Neural progenitor cell (in vitro differentiated cells): ENCODE data around the gene CACNA1E. TPM values are rescaled to one million over a fixed set of nuclear protein-coding genes. Genes with fewer than 3 reads are reported as not detected.

ENCODE experiments used
- DNase-seq: peaks from one replicate; pipeline ENCODE4 v3.0.0-alpha.2; 2016; ENCODE audit warnings: low spot score
- H2AFZ ChIP-seq: fragments of 200-600 bp; sonication (generic); replicated peaks from 2 replicates; pipeline ENCODE4 v1.6.1; 2016; ENCODE audit warnings: antibody characterized with exemption
- H3F3A ChIP-seq: fragments of 200-600 bp; sonication (generic); 2 replicates; pipeline ENCODE4 v1.6.1; 2016; ENCODE audit warnings: antibody characterized with exemption, low read depth
- H3K27ac ChIP-seq: fragments of 200-600 bp; sonication (generic); 2 replicates; pipeline ENCODE4 v1.5.1; 2016; ENCODE audit warnings: mild to moderate bottlenecking
- H3K27me3 ChIP-seq: fragments of 200-600 bp; sonication (generic); 2 replicates; pipeline ENCODE4 v1.6.1; 2016; ENCODE audit warnings: mild to moderate bottlenecking, moderate library complexity
- H3K36me3 ChIP-seq: fragments of 200-600 bp; sonication (generic); 2 replicates; pipeline ENCODE4 v1.5.1; 2016
- H3K4me1 ChIP-seq: fragments of 200-600 bp; sonication (generic); 2 replicates; pipeline ENCODE4 v1.6.1; 2016; ENCODE audit warnings: mixed run types
- H3K4me2 ChIP-seq: fragments of 200-600 bp; sonication (generic); 2 replicates; pipeline ENCODE4 v1.6.1; 2016
- H3K4me3 ChIP-seq: fragments of 200-600 bp; sonication (generic); 2 replicates; pipeline ENCODE4 v1.5.1; 2016
- H3K79me2 ChIP-seq: fragments of 200-600 bp; sonication (generic); 2 replicates; pipeline ENCODE4 v1.6.1; 2016; ENCODE audit warnings: low read depth
- H3K9ac ChIP-seq: fragments of 200-600 bp; sonication (generic); 2 replicates; pipeline ENCODE4 v1.6.1; 2016
- H3K9me3 ChIP-seq: fragments of 200-600 bp; sonication (generic); 2 replicates; pipeline ENCODE4 v1.5.1; 2016; ENCODE audit warnings: low read depth
- H4K20me1 ChIP-seq: fragments of 200-600 bp; sonication (generic); 2 replicates; pipeline ENCODE4 v1.6.1; 2016; ENCODE audit warnings: low read depth
- H3K27ac Mint-ChIP-seq: 3 replicates; pipeline ENCODE4 v1.8.0; 2021; ENCODE audit warnings: mixed read lengths
- H3K27me3 Mint-ChIP-seq: 2 replicates; pipeline ENCODE4 v1.8.0; 2022; ENCODE audit warnings: low read depth, mild to moderate bottlenecking, inconsistent platforms, moderate library complexity, mixed read lengths; ENCODE audit not compliant: insufficient read depth
- H3K36me3 Mint-ChIP-seq: 3 replicates; pipeline ENCODE4 v1.8.0; 2021; ENCODE audit warnings: mixed read lengths
- H3K4me1 Mint-ChIP-seq: 3 replicates; pipeline ENCODE4 v1.8.0; 2021; ENCODE audit warnings: mixed read lengths
- H3K4me3 Mint-ChIP-seq: 3 replicates; pipeline ENCODE4 v1.8.0; 2021; ENCODE audit warnings: mild to moderate bottlenecking, moderate library complexity, mixed read lengths
- H3K9me3 Mint-ChIP-seq: 3 replicates; pipeline ENCODE4 v1.8.0; 2020; ENCODE audit warnings: mixed read lengths
- CTCF ChIP-seq: fragments of 200-600 bp; sonication (generic); IDR thresholded peaks from 2 replicates; pipeline ENCODE4 v1.5.1; 2017; ENCODE audit warnings: antibody characterized with exemption, mild to moderate bottlenecking
- EZH2 ChIP-seq: fragments of 200-600 bp; sonication (generic); IDR thresholded peaks from 2 replicates; pipeline ENCODE4 v1.6.1; 2017; ENCODE audit warnings: antibody characterized with exemption, mild to moderate bottlenecking, moderate library complexity
- EZH2phosphoT487 ChIP-seq: fragments of 200-600 bp; sonication (generic); IDR thresholded peaks from 2 replicates; pipeline ENCODE4 v1.6.1; 2017; ENCODE audit warnings: antibody characterized with exemption
- total RNA-seq: library from RNA; depleted of rRNA; stranded (reverse); fragments of >200 nt; gene quantifications from 2 replicates; pipeline ENCODE4 v1.2.3, GENCODE V29; 2015; ENCODE audit warnings: low replicate concordance

The CACNA1E gene
- total RNA-seq, 1 donor from 2014 or later = 2.1 TPM

GRCh38 chr1:181809991-181810545 is 326.8 kb downstream of the CACNA1E start:
- no peaks in the 10 kb centered on the region for H3K36me3 Mint-ChIP-seq
- Histone ChIP-seq H3K27ac (no peak overlapping the region), H2AFZ (no peak overlapping the region), H4K20me1 (no peaks in the 10 kb centered on the region), H3K4me3 (no peak overlapping the region), H3K4me2 (no peak overlapping the region), H3K9ac (no peak overlapping the region), H3K79me2 (no peaks in the 10 kb centered on the region), H3K4me1 (peaks cover 8% of the 10 kb centered on the region), H3K9me3 (no peaks in the 10 kb centered on the region), H3F3A (no peaks in the 10 kb centered on the region), H3K27me3 (peaks cover 3% of the 10 kb centered on the region), H3K36me3 (no peaks in the 10 kb centered on the region)
- no peak overlapping the region for H3K4me3 Mint-ChIP-seq
- H3K9me3 Mint-ChIP-seq = no peaks in the 10 kb centered on the region
- no peak overlapping the region for H3K27ac Mint-ChIP-seq
- peaks cover 6% of the 10 kb centered on the region for H3K27me3 Mint-ChIP-seq
- peaks cover 20% of the 10 kb centered on the region for H3K4me1 Mint-ChIP-seq
- TF ChIP-seq EZH2 (no peak), CTCF (no peak), EZH2phosphoT487 (no peak)
- no peak for DNase-seq

DNA sequence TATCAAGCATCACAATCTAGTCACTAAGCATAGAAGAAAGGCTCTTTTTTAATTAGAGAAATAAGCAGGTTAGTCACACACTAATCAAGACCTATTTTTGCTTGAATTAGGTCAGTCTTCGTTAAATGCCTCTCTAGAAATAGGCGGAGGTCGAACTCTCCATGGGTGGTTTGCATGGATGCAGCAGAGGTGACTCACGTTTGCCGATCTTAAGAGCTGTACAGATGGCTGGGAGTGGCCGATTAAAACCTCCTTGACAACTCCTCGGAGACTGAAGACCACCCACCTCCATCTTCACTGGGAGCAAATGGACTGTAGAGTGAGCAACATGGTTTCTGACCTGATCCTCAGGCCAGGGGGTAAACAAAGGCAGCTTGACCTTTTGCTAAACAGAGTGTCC is 328.9 kb downstream of the CACNA1E start:
- H3K27ac Mint-ChIP-seq = no peak overlapping the region
- Histone ChIP-seq H3K79me2 (no peaks in the 10 kb centered on the region), H3K36me3 (no peaks in the 10 kb centered on the region), H3F3A (no peaks in the 10 kb centered on the region), H3K9me3 (no peaks in the 10 kb centered on the region), H4K20me1 (no peaks in the 10 kb centered on the region), H3K4me3 (no peak overlapping the region), H3K27ac (no peak overlapping the region), H3K27me3 (peaks cover 3% of the 10 kb centered on the region), H3K9ac (no peak overlapping the region), H3K4me2 (no peak overlapping the region), H3K4me1 (no peaks in the 10 kb centered on the region), H2AFZ (no peak overlapping the region)
- no peaks in the 10 kb centered on the region for H3K36me3 Mint-ChIP-seq
- no peak for TF ChIP-seq CTCF
- TF ChIP-seq EZH2phosphoT487 = no peak
- TF ChIP-seq EZH2 = no peak
- no peaks in the 10 kb centered on the region for H3K9me3 Mint-ChIP-seq
- peak; percentile 30 for DNase-seq
- peaks cover 6% of the 10 kb centered on the region for H3K27me3 Mint-ChIP-seq
- peaks cover 13% of the 10 kb centered on the region for H3K4me1 Mint-ChIP-seq
- no peak overlapping the region for H3K4me3 Mint-ChIP-seq

DNA sequence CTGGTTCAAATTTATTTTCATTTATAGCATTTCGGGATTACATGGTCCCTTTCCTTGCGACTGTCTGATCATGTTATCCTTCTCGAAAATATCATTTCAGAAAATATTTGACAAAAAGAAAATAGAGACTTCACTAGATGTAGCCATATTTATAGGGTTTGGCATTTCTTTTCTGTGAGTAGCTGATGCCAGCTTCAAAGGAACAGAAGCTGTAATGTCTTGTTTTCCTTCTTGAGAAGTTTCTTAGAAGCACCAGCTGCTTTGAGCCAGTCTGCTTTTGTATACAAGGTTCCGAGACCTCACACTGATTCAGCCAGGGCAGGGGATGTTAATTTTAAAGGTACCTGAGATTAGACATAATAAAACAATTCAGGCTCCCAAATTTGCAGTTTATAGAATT is 329.9 kb downstream of the CACNA1E start:
- Mint-ChIP-seq H3K36me3 (no peaks in the 10 kb centered on the region), H3K27ac (no peak overlapping the region), H3K4me1 (peaks cover 13% of the 10 kb centered on the region), H3K4me3 (no peak overlapping the region), H3K27me3 (peaks cover 6% of the 10 kb centered on the region), H3K9me3 (no peaks in the 10 kb centered on the region)
- Histone ChIP-seq H3K9ac (no peak overlapping the region), H3K4me3 (no peak overlapping the region), H3K4me1 (no peaks in the 10 kb centered on the region), H4K20me1 (no peaks in the 10 kb centered on the region), H3K36me3 (no peaks in the 10 kb centered on the region), H3K27me3 (peaks cover 3% of the 10 kb centered on the region), H3F3A (no peaks in the 10 kb centered on the region), H3K4me2 (no peak overlapping the region), H3K79me2 (no peaks in the 10 kb centered on the region), H3K27ac (no peak overlapping the region), H2AFZ (no peak overlapping the region), H3K9me3 (no peaks in the 10 kb centered on the region)
- TF ChIP-seq CTCF = no peak
- TF ChIP-seq EZH2phosphoT487 = no peak
- no peak for TF ChIP-seq EZH2
- DNase-seq = no peak
